Calu3 (cell line): Measurements from ENCODE around the gene DTD2. TPM values are rescaled to one million over a fixed set of nuclear protein-coding genes. Genes with fewer than 3 reads are reported as not detected.

Experiments used
- BruUV-seq: library from RNA; stranded (reverse); fragments of 400-500 nt; replicated peaks from 2 replicates; lab custom pipeline; 2021; lab: Mats Ljungman, UMichigan
- CTCF ChIA-PET: fragments of 300-600 bp; sonication (Branson Sonifier 250); formaldehyde crosslinking; loops from one replicate; lab custom pipeline; 2022; ENCODE audit warnings: antibody characterized with exemption; lab: Charles Lee
- DNase-seq: peaks from one replicate; pipeline ENCODE4 v3.0.0; 2022
- H3K27ac Mint-ChIP-seq: one replicate; pipeline ENCODE4 v1.8.0; 2022; ENCODE audit warnings: mixed read lengths; ENCODE audit not compliant: unreplicated experiment
- H3K27me3 Mint-ChIP-seq: one replicate; pipeline ENCODE4 v1.8.0; 2022; ENCODE audit warnings: mixed read lengths; ENCODE audit not compliant: unreplicated experiment
- H3K36me3 Mint-ChIP-seq: one replicate; pipeline ENCODE4 v1.8.0; 2022; ENCODE audit warnings: mild to moderate bottlenecking, moderate library complexity, mixed read lengths; ENCODE audit not compliant: insufficient read depth, unreplicated experiment
- H3K4me1 Mint-ChIP-seq: one replicate; pipeline ENCODE4 v1.8.0; 2022; ENCODE audit warnings: mild to moderate bottlenecking, low read depth, mixed read lengths; ENCODE audit not compliant: unreplicated experiment
- H3K4me3 Mint-ChIP-seq: one replicate; pipeline ENCODE4 v1.8.0; 2022; ENCODE audit warnings: mild to moderate bottlenecking, low read depth, moderate library complexity, mixed read lengths; ENCODE audit not compliant: unreplicated experiment
- H3K9me3 Mint-ChIP-seq: one replicate; pipeline ENCODE4 v1.8.0; 2022; ENCODE audit warnings: low read depth, mixed read lengths; ENCODE audit not compliant: unreplicated experiment
- intact Hi-C: fragments of 100-400 bp; cut with micrococcal nuclease; formaldehyde crosslinking; loops from one replicate; pipeline ENCODE4 v1.10.0; 2022; ENCODE audit not compliant: unreplicated experiment
- total RNA-seq: library from RNA; stranded (reverse); gene quantifications from 2 replicates; pipeline ENCODE4 v1.2.3, GENCODE V29; 2022
- TF ChIP-seq, protein P1 (sequence below): fragments of 200-600 bp; IDR thresholded peaks from one replicate; pipeline ENCODE4 v1.8.0; 2022; ENCODE audit warnings: antibody characterized with exemption; ENCODE audit not compliant: unreplicated experiment

The DTD2 gene
- total RNA-seq, 1 experiment from 2014 or later, result 12.2 TPM

DNA sequence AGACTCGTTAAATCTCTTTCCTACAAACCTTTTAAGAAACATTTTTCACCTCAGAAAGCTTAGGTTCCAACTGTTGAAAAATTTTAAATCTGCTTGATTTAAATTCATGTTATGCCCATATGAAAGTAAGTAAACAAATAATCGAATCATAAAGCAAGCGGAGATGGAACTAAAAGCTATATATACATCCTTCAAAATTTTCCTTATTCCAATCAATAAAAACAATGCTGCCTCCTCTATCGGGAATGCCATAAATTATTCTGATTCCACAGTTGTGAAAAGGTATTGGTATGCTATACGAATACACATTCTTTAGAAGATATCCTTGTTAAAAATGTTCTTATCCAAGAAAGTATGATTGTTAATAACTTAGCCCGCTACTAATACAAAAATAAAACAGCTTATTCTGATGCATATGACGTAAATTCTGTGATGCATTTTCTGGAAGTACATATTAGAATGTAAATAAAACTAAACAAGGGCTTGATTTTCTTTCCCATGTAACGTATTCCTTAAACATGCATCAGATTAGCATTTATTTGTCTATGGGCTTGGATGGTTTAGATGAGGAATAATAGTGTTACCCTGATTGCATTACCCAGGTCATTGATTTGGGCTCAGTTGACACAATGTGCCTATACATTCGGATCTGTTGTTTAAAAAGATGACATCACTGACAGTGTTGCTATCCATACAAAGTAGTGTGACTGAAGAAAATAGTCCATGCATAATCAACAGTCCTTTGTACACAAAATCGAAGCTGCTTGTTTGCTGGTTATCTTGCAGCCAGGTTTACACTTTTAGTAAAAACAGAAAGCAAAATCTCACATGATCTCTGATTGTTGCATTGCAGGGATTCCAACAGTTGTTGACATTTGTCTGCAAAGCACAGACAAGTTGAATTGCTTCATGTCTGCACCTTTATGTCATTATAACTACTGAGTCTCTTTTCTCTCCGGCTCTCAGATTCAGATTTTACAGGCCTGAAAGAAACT is 656 bp upstream of the DTD2 start:
- intact Hi-C loops, result loop anchor here (1.0 kb wide), 1 partner anchor 793 kb away; no protein-coding TSS in a partner anchor
- CTCF ChIA-PET, result interaction anchor here (0.5 to 1.5 kb wide), 3 partner anchors 12 to 485 kb away, joined by 3 to 7 read pairs (median 5); no protein-coding TSS in a partner anchor
- Mint-ChIP-seq H3K9me3 (no peaks in the 10 kb centered on the region), H3K4me1 (no peaks in the 10 kb centered on the region), H3K27me3 (no peaks in the 10 kb centered on the region), H3K36me3 (peaks cover 19% of the 10 kb centered on the region), H3K27ac (peak overlapping the region; percentile 88), H3K4me3 (peak overlapping the region; percentile 92)
- TF ChIP-seq, protein P1, sequence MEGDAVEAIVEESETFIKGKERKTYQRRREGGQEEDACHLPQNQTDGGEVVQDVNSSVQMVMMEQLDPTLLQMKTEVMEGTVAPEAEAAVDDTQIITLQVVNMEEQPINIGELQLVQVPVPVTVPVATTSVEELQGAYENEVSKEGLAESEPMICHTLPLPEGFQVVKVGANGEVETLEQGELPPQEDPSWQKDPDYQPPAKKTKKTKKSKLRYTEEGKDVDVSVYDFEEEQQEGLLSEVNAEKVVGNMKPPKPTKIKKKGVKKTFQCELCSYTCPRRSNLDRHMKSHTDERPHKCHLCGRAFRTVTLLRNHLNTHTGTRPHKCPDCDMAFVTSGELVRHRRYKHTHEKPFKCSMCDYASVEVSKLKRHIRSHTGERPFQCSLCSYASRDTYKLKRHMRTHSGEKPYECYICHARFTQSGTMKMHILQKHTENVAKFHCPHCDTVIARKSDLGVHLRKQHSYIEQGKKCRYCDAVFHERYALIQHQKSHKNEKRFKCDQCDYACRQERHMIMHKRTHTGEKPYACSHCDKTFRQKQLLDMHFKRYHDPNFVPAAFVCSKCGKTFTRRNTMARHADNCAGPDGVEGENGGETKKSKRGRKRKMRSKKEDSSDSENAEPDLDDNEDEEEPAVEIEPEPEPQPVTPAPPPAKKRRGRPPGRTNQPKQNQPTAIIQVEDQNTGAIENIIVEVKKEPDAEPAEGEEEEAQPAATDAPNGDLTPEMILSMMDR, result no peak
- no peak for DNase-seq
- no TSS peak for BruUV-seq

DNA sequence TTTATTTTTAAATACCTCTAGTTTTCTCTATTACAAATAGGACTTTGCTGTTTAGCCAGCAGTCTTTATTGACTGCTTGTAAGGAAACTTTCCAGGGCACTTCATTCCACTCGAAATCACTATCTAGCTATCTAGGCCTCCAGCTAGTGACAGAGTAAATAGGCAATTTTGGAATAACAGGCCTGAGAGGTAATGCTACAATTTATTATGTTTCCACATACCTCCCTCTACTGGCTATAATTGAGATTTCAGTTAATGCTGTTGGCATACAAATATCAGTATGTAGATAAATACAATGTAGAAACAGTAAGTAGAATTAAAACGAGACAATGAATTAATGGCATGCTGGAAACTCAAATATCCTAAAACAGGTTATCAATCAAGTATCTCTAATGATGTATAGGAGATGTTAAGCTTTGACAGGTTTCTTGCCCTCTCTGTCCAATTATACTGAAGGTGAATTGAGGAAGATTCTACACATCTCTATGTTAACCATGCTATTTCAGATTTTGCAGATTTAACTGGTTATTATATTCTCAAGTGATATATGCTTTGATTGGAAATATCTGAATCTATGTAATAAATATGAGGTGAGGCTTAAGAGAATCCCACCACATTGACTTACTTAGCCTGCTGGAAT is 7.2 kb downstream of the DTD2 start:
- Mint-ChIP-seq H3K4me1 (peaks cover 8% of the 10 kb centered on the region), H3K4me3 (no peak overlapping the region), H3K36me3 (peaks cover 4% of the 10 kb centered on the region), H3K27ac (no peak overlapping the region), H3K27me3 (no peaks in the 10 kb centered on the region), H3K9me3 (no peaks in the 10 kb centered on the region)
- CTCF ChIA-PET, result interaction anchor here (0.8 to 1.6 kb wide), 3 partner anchors 30 to 38 kb away, joined by 3 to 5 read pairs (median 4); partner anchors contain the start of gene HEATR5A
- DNase-seq, result no peak
- TF ChIP-seq, protein P1, result peak; percentile 28
- intact Hi-C loops, result loop anchor here (2.0 kb wide), 1 partner anchor 31 kb away; no protein-coding TSS in a partner anchor
- no TSS peak for BruUV-seq

DNA sequence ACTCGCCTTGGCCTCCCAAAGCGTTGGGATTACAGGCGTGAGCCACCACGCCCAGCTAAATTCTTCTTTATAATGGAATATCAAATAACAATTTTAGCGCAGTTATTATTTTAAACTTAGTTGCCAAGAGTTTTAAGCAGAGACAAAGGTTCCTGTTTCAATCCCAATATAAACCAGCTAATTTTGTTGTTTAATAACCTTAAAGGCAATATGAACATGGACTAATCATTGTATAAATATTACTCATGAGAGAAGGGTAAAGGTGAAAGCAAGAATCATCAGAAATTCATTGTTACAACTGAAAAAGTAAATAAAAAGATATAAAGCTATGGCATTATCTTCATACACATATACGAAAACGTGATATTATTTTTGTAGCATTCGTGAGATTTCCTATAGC is 8.2 kb downstream of the DTD2 start:
- Mint-ChIP-seq H3K4me3 (no peak overlapping the region), H3K36me3 (peaks cover 4% of the 10 kb centered on the region), H3K27me3 (no peaks in the 10 kb centered on the region), H3K9me3 (no peaks in the 10 kb centered on the region), H3K4me1 (peaks cover 8% of the 10 kb centered on the region), H3K27ac (no peak overlapping the region)
- no TSS peak for BruUV-seq
- DNase-seq, result no peak
- intact Hi-C loops, result no loop called here
- CTCF ChIA-PET, result interaction anchor here (0.6 to 1.6 kb wide), 3 partner anchors 29 to 89 kb away, joined by 3 to 5 read pairs (median 4); partner anchors contain the start of gene HEATR5A
- TF ChIP-seq, protein P1, result no peak

GRCh38 chr14:31445703-31446102 is 11.6 kb downstream of the DTD2 start:
- no peaks in the 10 kb centered on the region for H3K36me3 Mint-ChIP-seq
- no peak overlapping the region for H3K4me3 Mint-ChIP-seq
- H3K27me3 Mint-ChIP-seq, result no peaks in the 10 kb centered on the region
- CTCF ChIA-PET, result interaction anchor here (1.1 kb wide), 1 partner anchor 11 kb away, joined by 5 read pairs; the partner anchor contains the start of gene DTD2
- no peak for DNase-seq
- H3K9me3 Mint-ChIP-seq, result no peaks in the 10 kb centered on the region
- H3K27ac Mint-ChIP-seq, result no peak overlapping the region
- H3K4me1 Mint-ChIP-seq, result peaks cover 8% of the 10 kb centered on the region
- TF ChIP-seq, protein P1, result no peak
- intact Hi-C loops, result no loop called here
- no TSS peak for BruUV-seq
